GM18907 (cell line): ENCODE results near the gene CNOT2.
"Not testable (repeated sequence)": the region's sequence is repeated elsewhere in the genome, so short reads cannot be mapped to it uniquely, and the experiment has no call there.

ENCODE experiments used
- ATAC-seq: cut with Tn5 transposase; IDR thresholded peaks from one replicate; pipeline ENCODE4 v1.9.1; 2021; ENCODE audit warnings: mild to moderate bottlenecking, moderate library complexity; ENCODE audit not compliant: unreplicated experiment

The CNOT2 gene

GRCh38 chr12:70364695-70365397 is 121.6 kb downstream of the CNOT2 start:
- ATAC-seq: no peak

DNA sequence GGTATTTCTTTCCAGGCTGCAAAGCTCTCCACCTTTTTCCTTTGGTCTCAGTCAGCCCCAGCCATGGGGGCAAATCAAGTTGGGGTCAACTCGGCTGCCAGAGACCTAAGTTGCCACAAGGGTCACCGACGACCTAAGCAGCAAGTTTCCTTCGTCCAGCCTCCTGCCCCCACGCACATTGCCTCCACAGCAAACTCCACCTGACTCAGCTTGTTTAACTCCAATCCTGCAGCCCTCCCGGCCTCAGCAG is 122.1 kb downstream of the CNOT2 start:
- ATAC-seq: no peak

GRCh38 chr12:70365648-70366518 is 122.7 kb downstream of the CNOT2 start, which contains the start of gene KCNMB4:
Gene KCNMB4, plus strand, starts transcription at chr12:70366290. Its CDS starts 445 bp downstream, at chr12:70366735.
- ATAC-seq: peak; percentile 93

DNA sequence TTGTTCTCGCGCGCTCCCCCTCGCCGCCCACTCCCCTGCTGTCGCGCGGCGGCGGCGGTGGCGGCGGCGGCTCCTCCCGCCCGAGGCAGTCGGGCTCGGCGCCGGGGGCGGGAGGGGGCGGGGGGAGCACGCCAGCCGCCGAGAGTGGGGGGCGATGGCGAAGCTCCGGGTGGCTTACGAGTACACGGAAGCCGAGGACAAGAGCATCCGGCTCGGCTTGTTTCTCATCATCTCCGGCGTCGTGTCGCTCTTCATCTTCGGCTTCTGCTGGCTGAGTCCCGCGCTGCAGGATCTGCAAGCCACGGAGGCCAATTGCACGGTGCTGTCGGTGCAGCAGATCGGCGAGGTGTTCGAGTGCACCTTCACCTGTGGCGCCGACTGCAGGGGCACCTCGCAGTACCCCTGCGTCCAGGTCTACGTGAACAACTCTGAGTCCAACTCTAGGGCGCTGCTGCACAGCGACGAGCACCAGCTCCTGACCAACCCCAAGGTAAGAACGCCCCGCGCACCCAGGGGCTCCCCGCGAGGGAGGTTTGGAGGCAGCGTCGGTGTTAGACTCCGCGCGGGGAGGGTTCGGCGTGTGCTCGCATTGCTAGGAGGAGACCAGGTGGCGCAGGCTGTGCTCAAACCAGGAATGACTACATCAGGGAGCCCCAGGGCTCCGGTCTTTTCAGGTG is 123.5 kb downstream of the CNOT2 start:
- ATAC-seq: peak; percentile 52

DNA sequence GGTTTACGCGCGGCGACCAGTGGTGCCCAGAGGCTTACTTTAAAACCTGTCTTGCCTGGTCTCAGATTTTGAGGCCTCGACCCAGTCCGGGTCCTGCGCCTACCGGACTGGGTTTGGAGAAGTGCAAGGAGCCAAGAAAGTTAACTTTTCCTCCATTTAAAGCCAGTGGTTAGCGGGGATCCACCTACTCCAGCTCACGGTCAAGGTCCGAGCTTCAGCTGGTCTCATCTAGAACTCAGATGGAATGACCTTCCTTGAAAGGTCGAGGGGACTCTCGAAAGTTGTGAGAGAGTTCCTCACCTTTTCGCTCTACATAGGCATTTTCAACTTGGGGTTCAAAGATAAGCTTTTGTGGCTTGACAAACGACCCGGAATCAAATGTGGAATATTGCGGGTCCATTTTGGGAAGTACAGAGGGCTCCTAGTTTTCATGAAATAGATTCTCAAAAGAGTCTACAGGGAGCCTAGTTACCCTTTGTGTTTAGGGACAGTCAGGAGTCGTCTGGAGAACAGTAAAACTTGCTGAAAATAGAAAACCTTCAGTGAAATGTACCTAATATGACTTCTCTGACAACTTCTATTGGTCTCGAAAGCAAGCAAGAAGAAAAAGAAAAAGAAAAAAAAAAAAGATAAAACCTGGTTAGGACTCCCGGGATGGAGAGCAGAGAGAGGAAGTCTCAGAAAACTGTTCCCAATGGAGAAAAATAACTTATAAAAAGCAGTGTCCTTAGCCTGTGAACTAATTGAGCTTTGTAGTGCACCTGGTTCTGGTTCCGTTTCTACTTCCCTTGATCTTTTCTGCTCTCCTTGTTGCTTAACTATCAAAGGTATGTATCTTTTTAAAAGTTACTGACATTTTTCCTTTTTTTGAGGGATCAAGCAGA is 124.3 kb downstream of the CNOT2 start:
- ATAC-seq: no peak

- no peak for ATAC-seq
Measured at GRCh38 chr12:70372881-70373280, 129.6 kb downstream of the CNOT2 start.

DNA sequence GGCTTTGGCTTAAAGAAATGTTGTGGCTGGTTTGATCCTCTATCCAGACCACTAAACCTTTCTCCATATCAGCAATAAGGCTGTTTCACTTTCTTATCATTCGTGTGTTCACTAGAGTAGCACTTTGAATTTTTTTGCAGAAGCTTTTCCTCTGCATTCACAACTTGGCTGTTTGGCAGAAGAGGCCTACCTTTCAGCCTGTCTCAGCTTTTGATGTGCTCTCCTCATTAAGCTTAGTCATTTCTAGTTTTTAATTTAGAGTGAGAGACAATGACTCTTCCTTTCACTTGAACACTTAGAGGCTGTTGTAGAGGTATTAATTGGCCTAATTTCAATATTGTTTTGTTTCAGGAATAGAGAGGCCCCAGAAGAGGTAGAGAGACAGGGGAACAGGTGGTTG is 136.6 kb downstream of the CNOT2 start:
- ATAC-seq: no peak

DNA sequence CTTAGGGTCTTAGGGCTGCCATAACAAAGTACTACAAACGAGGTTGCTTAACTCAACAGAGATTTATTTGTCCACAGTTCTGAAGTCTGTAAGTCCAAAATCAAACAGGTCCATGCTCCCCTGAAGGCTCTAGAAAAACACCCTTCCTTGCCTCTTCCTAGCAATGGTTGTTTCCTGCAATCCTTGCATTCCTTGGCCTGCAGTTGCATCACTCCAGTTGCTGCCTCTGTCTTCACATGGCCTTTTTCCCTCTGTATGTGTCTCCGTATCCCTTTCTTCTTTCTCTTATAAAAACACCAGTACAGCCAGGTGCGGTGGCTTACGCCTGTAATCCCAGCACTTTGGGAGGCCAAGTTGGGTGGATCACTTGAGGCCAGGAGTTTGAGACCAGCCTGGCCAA is 140.3 kb downstream of the CNOT2 start:
- ATAC-seq: no peak

- no peak for ATAC-seq
Measured at GRCh38 chr12:70383886-70384285, 140.7 kb downstream of the CNOT2 start.

- no peak for ATAC-seq
Measured at GRCh38 chr12:70386771-70387170, 143.5 kb downstream of the CNOT2 start.

DNA sequence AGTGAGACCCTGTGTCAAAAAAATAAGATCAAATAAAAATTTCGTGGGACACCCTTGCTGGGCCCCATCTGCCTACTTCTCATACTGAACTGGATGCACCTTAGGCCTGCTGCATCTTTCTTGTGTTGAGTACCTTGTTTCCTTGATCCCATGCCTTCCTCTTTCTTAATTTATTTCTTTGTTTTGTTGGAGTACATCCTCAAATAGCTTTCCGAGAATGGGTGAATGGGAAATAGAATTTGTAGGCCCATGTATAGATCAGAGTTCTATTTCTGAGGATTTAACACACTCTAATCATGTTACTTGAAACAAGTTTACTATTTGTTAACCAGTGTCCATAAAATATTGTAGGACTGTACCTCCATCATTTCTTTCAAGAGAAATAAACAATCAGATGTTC is 146.4 kb downstream of the CNOT2 start:
- no peak for ATAC-seq

- not testable (repeated sequence) for ATAC-seq
Measured at GRCh38 chr12:70392631-70393030, 149.4 kb downstream of the CNOT2 start.

DNA sequence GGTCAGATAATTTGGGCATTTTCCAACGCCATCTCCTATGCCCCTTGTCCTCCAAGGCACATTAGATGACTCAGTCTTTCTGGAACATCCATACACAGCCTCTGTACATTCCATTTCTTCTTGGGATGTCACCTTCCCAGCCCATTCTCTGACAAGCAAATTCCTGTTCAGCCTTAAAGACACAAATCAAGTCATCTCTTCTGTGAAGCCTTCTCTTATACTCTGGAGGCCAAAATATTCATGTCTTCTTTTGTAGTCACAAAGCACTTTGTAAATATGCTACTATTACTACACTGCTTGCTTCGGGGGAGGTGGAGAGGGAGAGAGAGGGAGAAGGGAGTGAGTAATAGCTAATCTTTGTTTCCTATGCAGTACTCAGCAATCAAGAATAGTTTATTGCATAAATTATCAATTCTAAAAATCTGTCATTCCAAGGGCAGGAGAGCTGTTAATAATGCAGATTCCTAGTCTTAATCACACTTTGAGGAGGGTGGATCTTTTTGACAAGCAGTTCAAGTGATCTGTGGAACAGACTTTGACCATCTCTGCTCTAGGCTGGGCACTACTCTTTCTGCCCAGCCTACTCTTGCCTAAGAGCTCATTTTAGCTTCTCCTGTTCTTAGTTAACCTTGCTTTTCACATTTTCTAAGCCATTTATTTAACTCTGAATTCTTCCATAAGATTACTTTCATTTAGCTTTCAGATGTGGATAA is 150.7 kb downstream of the CNOT2 start:
- no peak for ATAC-seq

DNA sequence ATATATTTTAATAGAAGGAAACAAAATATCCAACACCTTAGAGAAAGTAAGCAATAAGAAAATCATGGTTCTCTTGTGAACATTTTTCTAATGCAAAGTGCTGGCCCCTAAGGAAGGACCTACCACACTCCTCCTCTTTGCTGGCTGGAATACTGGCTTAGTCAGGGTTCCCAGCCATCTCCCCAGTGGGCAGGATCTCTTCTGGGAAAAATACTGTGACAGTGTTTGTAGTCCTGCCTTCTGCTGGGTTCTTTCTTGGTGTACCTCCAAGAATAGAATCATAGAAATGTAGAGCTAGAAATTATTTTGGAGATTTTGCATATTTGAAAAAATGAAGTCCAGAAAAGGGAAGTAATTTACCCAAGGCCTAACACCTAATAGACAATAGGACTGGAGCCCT is 154.8 kb downstream of the CNOT2 start:
- ATAC-seq: no peak

DNA sequence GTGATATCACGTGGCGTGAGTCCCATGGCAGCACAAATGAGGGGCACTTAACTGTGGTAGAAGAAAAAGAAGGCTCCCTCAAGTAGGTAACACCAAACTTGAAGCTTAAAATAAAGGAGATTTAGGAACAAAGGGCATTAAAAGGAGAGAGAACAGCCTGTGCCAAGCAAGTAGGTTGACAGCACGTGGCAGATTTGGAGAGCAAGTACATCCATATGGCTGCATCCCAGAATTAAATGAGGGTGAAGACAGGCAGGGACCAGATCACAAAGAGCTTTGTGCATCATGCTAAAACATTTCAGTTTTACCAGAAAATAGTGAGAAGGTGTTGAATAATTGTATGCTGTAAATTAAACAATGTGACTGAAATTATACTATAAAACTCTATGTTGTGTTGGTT is 155.6 kb downstream of the CNOT2 start:
- ATAC-seq: no peak

GRCh38 chr12:70399311-70399710 is 156.1 kb downstream of the CNOT2 start:
- ATAC-seq: no peak

DNA sequence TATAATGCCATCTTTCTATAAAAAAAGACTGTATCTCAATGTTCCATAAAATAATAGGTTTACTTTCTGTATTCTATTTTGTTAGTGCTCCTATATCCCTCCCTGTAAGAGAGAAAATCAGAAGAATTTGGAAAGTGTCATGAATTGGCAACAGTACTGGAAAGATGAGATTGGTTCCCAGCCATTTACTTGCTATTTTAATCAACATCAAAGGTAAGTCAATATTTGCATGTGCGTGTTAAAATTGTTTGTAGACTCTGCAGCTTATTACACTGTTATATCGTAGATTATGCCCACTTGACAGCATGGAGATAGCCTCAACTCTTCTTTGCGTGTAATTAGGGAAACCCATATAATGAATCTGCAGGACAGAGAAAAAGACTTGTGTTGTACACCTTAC is 156.9 kb downstream of the CNOT2 start:
- no peak for ATAC-seq

- ATAC-seq: no peak
Measured at GRCh38 chr12:70402597-70402996, 159.4 kb downstream of the CNOT2 start.

DNA sequence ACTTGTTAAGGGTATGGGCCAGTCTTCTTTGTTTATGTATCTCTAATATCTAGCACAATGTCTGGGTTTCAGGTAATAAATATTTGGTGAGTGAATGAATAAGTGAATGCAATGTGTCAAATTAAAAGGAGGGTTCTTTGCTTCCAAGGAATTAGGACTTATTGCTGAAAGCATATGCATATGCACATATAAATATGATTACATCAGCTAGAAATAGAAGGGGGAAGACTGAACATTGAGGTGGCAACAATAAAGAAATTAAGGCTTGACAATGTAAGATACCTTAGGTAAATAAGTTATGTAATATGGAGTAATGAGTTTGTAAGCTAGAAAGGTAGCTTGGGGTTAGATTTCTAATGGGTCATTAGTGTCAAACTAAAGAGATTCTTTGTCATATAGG is 160.6 kb downstream of the CNOT2 start:
- no peak for ATAC-seq
